Measurements from ENCODE around the gene MAN1C1. TPM values are rescaled to one million over a fixed set of nuclear protein-coding genes. Genes with fewer than 3 reads are reported as not detected.

MAN1C1 gene
- total RNA-seq, 1 experiment from 2014 or later: 16.8 TPM

- TF ChIP-seq FOXP4 (CRISPR knock-in tag; IDR thresholded peaks at IDR 0.05): no peak
- TF ChIP-seq RORB (CRISPR knock-in tag; IDR thresholded peaks at IDR 0.05): no peak
Observed at GRCh38 chr1:25767437-25767770, 150.8 kb downstream of the MAN1C1 start (continued).

DNA sequence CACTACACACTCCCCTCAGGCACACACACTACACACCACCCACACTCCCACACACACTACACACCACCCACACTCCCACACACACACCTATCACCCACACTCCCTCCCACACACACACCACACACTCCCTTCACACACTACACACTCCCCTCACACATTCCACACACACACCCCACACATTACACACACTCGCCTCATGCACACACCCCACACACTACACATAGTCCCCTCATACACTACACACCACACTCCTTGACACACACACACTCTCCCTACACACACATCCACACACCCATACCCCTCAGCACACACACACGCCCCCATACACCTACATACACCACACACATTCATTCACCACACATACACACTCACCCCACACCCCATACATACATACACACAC, 152.4 kb downstream of the MAN1C1 start:
- ATAC-seq (no peak), DNase-seq (ENCODE audit: low spot score) (no peak)
- no peak for TF ChIP-seq NR3C1 (CRISPR knock-in tag; conservative IDR thresholded peaks at IDR 0.05; ENCODE audit: low read depth)
- TF ChIP-seq KAT7 (CRISPR knock-in tag; IDR thresholded peaks at IDR 0.05; ENCODE audit: borderline replicate concordance): no peak
- no peak for TF ChIP-seq EMX1 (CRISPR knock-in tag; IDR thresholded peaks at IDR 0.05)
- no peak for TF ChIP-seq FOXP1 (CRISPR knock-in tag; IDR thresholded peaks at IDR 0.05; ENCODE audit: borderline replicate concordance)
- TF ChIP-seq, protein P1, sequence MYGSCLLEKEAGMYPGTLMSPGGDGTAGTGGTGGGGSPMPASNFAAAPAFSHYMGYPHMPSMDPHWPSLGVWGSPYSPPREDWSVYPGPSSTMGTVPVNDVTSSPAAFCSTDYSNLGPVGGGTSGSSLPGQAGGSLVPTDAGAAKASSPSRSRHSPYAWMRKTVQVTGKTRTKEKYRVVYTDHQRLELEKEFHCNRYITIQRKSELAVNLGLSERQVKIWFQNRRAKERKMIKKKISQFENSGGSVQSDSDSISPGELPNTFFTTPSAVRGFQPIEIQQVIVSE (CRISPR knock-in tag; IDR thresholded peaks at IDR 0.05; ENCODE audit: borderline replicate concordance): no peak
- TF ChIP-seq NFATC4 (CRISPR knock-in tag; IDR thresholded peaks at IDR 0.05): no peak
- TF ChIP-seq NFE2L1 (CRISPR knock-in tag; IDR thresholded peaks at IDR 0.05): no peak
- no peak for TF ChIP-seq ZNF317 (CRISPR knock-in tag; IDR thresholded peaks at IDR 0.05; ENCODE audit: borderline replicate concordance, low read depth)
- no peak for TF ChIP-seq ARID4B (CRISPR knock-in tag; IDR thresholded peaks at IDR 0.05; ENCODE audit: borderline replicate concordance)
- no peak for TF ChIP-seq CREB1 (CRISPR knock-in tag; IDR thresholded peaks at IDR 0.05)
- TF ChIP-seq ZNF281 (CRISPR knock-in tag; IDR thresholded peaks at IDR 0.05): no peak
- TF ChIP-seq ZNF512 (CRISPR knock-in tag; IDR thresholded peaks at IDR 0.05; ENCODE audit: borderline replicate concordance): no peak
- no peak for TF ChIP-seq FOXK1 (CRISPR knock-in tag; IDR thresholded peaks at IDR 0.05)
- TF ChIP-seq, protein P2, sequence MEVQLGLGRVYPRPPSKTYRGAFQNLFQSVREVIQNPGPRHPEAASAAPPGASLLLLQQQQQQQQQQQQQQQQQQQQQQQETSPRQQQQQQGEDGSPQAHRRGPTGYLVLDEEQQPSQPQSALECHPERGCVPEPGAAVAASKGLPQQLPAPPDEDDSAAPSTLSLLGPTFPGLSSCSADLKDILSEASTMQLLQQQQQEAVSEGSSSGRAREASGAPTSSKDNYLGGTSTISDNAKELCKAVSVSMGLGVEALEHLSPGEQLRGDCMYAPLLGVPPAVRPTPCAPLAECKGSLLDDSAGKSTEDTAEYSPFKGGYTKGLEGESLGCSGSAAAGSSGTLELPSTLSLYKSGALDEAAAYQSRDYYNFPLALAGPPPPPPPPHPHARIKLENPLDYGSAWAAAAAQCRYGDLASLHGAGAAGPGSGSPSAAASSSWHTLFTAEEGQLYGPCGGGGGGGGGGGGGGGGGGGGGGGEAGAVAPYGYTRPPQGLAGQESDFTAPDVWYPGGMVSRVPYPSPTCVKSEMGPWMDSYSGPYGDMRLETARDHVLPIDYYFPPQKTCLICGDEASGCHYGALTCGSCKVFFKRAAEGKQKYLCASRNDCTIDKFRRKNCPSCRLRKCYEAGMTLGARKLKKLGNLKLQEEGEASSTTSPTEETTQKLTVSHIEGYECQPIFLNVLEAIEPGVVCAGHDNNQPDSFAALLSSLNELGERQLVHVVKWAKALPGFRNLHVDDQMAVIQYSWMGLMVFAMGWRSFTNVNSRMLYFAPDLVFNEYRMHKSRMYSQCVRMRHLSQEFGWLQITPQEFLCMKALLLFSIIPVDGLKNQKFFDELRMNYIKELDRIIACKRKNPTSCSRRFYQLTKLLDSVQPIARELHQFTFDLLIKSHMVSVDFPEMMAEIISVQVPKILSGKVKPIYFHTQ (CRISPR knock-in tag; IDR thresholded peaks at IDR 0.05): no peak
- TF ChIP-seq FOXJ3 (CRISPR knock-in tag; IDR thresholded peaks at IDR 0.05; ENCODE audit: borderline replicate concordance): no peak
- Mint-ChIP-seq H3K4me1 (peaks cover 40% of the 10 kb centered on the region), H3K36me3 (no peaks in the 10 kb centered on the region), H3K27me3 (ENCODE audit: low read depth) (no peaks in the 10 kb centered on the region; the same call in 1 of the 2 replicates), H3K9me3 (no peaks in the 10 kb centered on the region), H3K4me3 (no peak overlapping the region), H3K27ac (no peak overlapping the region)
- CTCF ChIA-PET: no interaction called here
- POLR2A ChIA-PET: no interaction called here

Measured in WTC11 (cell line).